KMS-11 (cell line): ENCODE data around the gene ANKRD1.

Experiments used
- H2AFZ ChIP-seq: fragments of 200-600 bp; sonication (generic); 2 replicates; pipeline ENCODE4 v1.6.1; 2016; ENCODE audit warnings: antibody characterized with exemption, mixed run types, low read depth
- H3K27ac ChIP-seq: fragments of 200-600 bp; sonication (generic); 2 replicates; pipeline ENCODE4 v1.6.1; 2016; ENCODE audit warnings: mild to moderate bottlenecking, mixed run types
- H3K27me3 ChIP-seq: fragments of 200-600 bp; sonication (generic); 2 replicates; pipeline ENCODE4 v1.6.1; 2017; ENCODE audit warnings: mild to moderate bottlenecking, low read depth, mixed run types, moderate library complexity; ENCODE audit not compliant: insufficient read depth
- H3K36me3 ChIP-seq: fragments of 200-600 bp; sonication (generic); 2 replicates; pipeline ENCODE4 v1.6.1; 2017; ENCODE audit warnings: mild to moderate bottlenecking, mixed run types; ENCODE audit not compliant: insufficient read depth
- H3K4me1 ChIP-seq: fragments of 200-600 bp; sonication (generic); 2 replicates; pipeline ENCODE4 v1.6.1; 2016; ENCODE audit warnings: mild to moderate bottlenecking, low read depth, mixed run types; ENCODE audit not compliant: poor library complexity, severe bottlenecking
- H3K4me2 ChIP-seq: fragments of 200-600 bp; sonication (generic); 2 replicates; pipeline ENCODE4 v1.7.0; 2016; ENCODE audit warnings: mild to moderate bottlenecking, mixed run types
- H3K4me3 ChIP-seq: fragments of 200-600 bp; sonication (generic); IDR thresholded peaks from 2 replicates; pipeline ENCODE4 v1.6.1; 2017; ENCODE audit warnings: low read depth, low read length, mixed read lengths; ENCODE audit not compliant: insufficient read depth
- H3K79me2 ChIP-seq: fragments of 200-600 bp; sonication (generic); 2 replicates; pipeline ENCODE4 v1.6.1; 2016; ENCODE audit warnings: low read depth, mixed run types; ENCODE audit not compliant: insufficient read depth
- H3K9ac ChIP-seq: fragments of 200-600 bp; sonication (generic); 2 replicates; pipeline ENCODE4 v1.6.1; 2016; ENCODE audit warnings: mild to moderate bottlenecking, mixed run types
- H4K20me1 ChIP-seq: fragments of 200-600 bp; sonication (generic); 2 replicates; pipeline ENCODE4 v1.6.1; 2016; ENCODE audit warnings: mild to moderate bottlenecking, mixed run types; ENCODE audit not compliant: insufficient read depth
- TF ChIP-seq, protein P1 (sequence below): fragments of 200-600 bp; sonication (generic); conservative IDR thresholded peaks from 2 replicates; pipeline ENCODE4 v1.6.1; 2017; ENCODE audit warnings: low read depth, mild to moderate bottlenecking, antibody characterized with exemption, low read length, moderate library complexity, mixed read lengths

The ANKRD1 gene

GRCh38 chr10:90915766-90916075 lies 5.2 kb downstream of the ANKRD1 start:
- H3K4me3 ChIP-seq: no peak overlapping the region
- no peak overlapping the region for H2AFZ ChIP-seq
- H3K36me3 ChIP-seq: no peaks in the 10 kb centered on the region
- H3K4me2 ChIP-seq: no peak overlapping the region
- no peak overlapping the region for H3K9ac ChIP-seq
- TF ChIP-seq, protein P1, sequence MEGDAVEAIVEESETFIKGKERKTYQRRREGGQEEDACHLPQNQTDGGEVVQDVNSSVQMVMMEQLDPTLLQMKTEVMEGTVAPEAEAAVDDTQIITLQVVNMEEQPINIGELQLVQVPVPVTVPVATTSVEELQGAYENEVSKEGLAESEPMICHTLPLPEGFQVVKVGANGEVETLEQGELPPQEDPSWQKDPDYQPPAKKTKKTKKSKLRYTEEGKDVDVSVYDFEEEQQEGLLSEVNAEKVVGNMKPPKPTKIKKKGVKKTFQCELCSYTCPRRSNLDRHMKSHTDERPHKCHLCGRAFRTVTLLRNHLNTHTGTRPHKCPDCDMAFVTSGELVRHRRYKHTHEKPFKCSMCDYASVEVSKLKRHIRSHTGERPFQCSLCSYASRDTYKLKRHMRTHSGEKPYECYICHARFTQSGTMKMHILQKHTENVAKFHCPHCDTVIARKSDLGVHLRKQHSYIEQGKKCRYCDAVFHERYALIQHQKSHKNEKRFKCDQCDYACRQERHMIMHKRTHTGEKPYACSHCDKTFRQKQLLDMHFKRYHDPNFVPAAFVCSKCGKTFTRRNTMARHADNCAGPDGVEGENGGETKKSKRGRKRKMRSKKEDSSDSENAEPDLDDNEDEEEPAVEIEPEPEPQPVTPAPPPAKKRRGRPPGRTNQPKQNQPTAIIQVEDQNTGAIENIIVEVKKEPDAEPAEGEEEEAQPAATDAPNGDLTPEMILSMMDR: no peak
- no peaks in the 10 kb centered on the region for H3K27me3 ChIP-seq
- peaks cover 4% of the 10 kb centered on the region for H3K4me1 ChIP-seq
- H3K79me2 ChIP-seq: no peaks in the 10 kb centered on the region
- no peaks in the 10 kb centered on the region for H4K20me1 ChIP-seq
- no peak overlapping the region for H3K27ac ChIP-seq

DNA sequence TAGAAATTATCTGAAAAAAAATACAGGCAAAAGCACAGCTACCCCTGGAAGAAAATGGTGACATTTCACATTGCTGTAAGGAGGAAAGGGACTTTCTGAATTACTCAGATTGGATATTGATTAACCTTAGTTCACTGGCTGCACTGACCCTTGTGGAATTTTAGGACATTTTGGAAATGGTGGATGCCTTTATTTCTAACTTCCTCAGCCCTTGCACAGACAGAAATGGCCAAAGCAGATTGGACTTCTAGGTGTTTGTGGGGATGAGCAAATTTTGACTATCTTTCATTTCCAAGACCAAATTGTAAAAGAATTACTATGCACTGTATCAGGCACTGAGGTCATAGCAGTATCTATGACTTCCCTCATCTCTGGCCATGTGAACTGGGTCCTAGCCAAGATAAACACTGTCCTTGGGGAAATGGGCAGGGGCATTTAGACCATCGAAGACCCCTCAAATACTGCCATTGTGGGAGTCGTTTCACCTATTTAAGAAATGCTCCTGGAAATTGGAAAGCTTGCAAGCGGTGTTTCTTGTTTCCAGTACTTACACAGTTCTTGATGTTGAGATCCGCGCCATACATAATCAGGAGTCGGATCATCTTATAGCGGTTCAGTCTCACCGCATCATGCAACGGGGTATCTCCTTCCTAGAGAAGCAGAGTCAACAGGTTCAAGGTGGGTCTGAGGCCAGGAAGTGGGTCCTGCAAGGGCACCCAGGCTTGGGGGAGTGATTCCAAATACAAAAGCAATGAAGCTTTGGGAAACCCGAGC lies 5.7 kb downstream of the ANKRD1 start:
- no peak overlapping the region for H3K9ac ChIP-seq
- no peak overlapping the region for H2AFZ ChIP-seq
- H3K4me2 ChIP-seq: no peak overlapping the region
- H4K20me1 ChIP-seq: no peaks in the 10 kb centered on the region
- H3K36me3 ChIP-seq: no peaks in the 10 kb centered on the region
- no peak overlapping the region for H3K4me3 ChIP-seq
- TF ChIP-seq, protein P1: no peak
- H3K79me2 ChIP-seq: no peaks in the 10 kb centered on the region
- no peaks in the 10 kb centered on the region for H3K27me3 ChIP-seq
- peaks cover 4% of the 10 kb centered on the region for H3K4me1 ChIP-seq
- no peak overlapping the region for H3K27ac ChIP-seq

- H4K20me1 ChIP-seq: no peaks in the 10 kb centered on the region
- no peak overlapping the region for H3K4me3 ChIP-seq
- no peaks in the 10 kb centered on the region for H3K36me3 ChIP-seq
- TF ChIP-seq, protein P1: no peak
- H3K4me1 ChIP-seq: peaks cover 4% of the 10 kb centered on the region
- H3K4me2 ChIP-seq: no peak overlapping the region
- no peaks in the 10 kb centered on the region for H3K79me2 ChIP-seq
- no peak overlapping the region for H3K27ac ChIP-seq
- H2AFZ ChIP-seq: no peak overlapping the region
- H3K9ac ChIP-seq: no peak overlapping the region
- no peaks in the 10 kb centered on the region for H3K27me3 ChIP-seq
Measured at GRCh38 chr10:90913774-90914420, 7.0 kb downstream of the ANKRD1 start.

- TF ChIP-seq, protein P1: no peak
- H2AFZ ChIP-seq: no peak overlapping the region
- no peaks in the 10 kb centered on the region for H3K36me3 ChIP-seq
- H3K9ac ChIP-seq: no peak overlapping the region
- no peaks in the 10 kb centered on the region for H3K79me2 ChIP-seq
- H3K27me3 ChIP-seq: no peaks in the 10 kb centered on the region
- H3K4me2 ChIP-seq: no peak overlapping the region
- H4K20me1 ChIP-seq: no peaks in the 10 kb centered on the region
- no peak overlapping the region for H3K27ac ChIP-seq
- peaks cover 4% of the 10 kb centered on the region for H3K4me1 ChIP-seq
- H3K4me3 ChIP-seq: no peak overlapping the region
Measured at GRCh38 chr10:90912854-90913479, 7.9 kb downstream of the ANKRD1 start.
